ENCODE data around the gene MAP4K3.

MAP4K3 gene

DNA sequence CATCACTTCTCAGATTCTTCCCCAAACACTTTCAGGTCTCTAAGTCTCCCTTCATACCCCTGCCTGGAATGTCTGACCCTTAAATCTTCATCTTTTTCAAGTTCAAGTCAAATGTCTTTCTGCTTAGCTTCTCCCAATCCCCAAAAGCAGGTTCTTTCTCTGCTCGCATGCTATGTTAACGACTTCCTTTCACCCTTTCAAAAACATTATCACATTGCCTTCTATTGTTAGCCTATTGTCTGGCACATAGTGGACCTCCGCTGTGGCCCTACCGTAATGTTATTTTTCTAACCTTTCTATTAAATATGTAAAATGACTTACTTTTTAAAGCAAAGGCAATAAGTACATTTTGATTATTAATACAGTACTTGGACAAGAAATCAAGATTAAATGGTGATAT is 195.5 kb downstream of the MAP4K3 start:
- DNase-seq (ENCODE audit: low spot score): no peak

DNA sequence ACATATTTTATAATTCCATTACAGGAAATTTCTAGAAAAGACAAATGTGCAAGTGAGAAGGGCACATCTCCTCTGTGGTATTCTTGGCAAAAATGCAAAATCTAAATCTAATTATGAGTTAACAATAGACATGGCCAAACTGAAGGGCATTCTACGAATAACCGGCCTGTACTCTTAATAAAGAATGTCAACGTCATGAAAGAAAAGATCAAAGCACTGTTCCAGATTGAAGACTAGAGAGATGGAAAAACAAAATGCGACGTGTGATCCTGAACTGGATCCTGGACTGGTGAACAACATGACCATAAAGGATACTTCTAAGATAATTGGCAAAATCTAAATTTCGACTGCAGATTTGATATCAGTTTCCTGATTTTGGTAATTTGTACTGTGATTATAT is 196.3 kb downstream of the MAP4K3 start:
- DNase-seq (ENCODE audit: low spot score): no peak

DNA sequence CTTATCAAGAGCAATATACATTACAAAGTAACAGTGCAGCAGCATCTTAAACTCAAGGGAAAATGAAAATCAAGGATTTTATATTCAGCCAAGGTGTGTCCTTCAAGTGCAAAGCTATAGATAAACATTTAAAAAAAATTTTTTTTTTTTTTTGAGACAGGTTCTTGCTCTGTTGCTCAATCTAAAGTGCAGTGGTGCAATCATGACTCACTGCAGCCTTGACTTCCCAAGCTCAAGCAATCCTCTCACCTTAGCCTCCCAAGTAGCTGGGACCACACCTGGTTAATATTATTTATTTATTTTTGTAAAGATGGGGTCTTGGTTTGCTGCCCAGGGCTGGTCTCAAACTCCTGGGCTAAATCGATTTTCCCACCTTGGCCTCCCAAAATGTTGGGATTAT is 202.3 kb downstream of the MAP4K3 start:
- no peak for DNase-seq (ENCODE audit: low spot score)

DNA sequence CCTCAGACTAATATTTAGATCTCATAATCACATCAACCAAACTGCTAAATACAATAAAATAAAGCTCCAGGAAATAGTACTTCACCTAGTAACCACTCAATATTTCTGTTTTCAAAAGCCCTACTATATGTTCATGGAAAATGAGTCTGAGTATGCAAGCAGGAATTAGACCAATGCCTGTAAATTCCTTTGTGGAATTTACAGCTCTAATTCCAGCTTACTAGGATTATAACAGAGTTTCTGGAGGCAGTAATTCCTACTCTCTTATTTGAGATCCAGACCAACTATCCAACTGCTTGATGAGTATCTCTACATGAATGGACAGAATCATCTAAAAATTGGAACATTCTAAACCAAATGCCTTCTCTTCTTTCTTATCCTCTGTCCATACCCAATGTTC is 204.9 kb downstream of the MAP4K3 start:
- no peak for DNase-seq (ENCODE audit: low spot score)

DNA sequence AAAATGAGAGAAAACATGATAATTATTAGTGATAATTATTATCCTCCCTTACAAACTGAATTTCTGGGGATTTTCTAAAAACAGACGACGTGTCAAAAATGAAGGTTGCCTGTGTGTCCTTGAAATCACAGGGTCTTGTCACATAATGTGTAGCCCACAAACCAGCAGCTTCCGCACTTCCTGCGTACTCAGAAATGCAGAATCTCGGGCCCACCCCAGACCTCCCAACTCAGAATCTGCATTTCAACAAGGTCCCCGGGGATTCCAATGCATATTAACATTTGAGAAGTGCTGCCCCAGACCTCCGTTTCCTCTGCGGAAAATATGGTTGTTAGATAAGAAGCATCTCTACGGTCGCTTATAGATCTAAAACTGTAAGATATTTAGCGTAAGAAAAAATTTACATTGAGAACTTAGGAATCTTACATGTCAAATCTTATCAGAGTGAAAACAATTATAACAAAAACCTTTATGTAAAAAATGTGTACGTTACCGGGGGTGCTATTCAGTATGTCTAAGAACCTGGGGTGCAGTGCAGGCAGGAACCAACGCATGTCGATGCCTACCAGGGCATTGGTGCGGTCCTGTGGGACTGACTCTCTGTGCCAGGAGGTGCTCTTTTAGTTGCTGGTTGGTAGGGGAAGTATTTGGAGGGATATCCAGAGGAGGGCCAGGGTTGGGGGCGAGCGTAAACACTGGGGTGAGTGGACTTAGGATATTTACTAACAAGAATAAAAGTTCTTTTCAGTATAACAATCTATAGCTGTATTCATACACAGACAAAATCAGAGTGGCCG is 208.5 kb downstream of the MAP4K3 start:
- DNase-seq (ENCODE audit: low spot score): no peak

DNA sequence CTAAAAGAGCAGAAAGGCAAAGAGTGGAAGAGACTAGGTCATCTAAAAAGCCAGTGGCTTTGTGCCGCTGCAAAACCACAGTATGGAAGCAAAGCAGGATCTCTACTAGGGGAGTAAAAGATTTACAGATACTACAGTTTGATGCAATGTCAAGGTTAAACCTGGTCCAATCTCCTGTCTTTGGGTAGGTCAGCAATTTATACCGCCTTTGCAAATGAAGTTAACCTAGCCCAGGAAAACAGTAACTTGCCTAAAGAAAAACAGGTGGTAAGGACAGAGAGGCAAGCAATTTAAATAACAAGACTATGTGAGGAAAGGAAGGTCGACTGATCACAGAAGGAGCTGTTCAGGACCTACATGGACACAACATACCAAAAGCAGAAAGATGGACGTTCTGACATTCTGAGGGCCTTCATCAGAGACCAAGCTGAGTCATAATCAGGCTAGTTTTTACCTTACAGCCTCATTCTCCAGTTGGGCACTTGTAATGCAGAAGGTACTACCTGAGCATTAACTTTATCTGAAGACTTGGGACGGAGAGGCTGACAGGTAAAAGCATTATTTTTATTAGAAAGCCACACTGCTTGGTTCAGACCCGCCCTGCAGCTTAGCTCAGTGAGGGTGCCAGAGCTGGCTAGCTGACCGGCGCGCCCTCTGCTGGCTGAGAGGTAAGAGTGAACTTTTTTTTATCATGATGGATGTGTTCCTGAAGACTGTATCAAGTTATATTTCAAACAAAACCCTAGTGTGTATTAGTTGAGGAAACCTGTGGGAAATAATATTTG is 209.3 kb downstream of the MAP4K3 start:
- peak; percentile 73 for DNase-seq (ENCODE audit: low spot score)

DNA sequence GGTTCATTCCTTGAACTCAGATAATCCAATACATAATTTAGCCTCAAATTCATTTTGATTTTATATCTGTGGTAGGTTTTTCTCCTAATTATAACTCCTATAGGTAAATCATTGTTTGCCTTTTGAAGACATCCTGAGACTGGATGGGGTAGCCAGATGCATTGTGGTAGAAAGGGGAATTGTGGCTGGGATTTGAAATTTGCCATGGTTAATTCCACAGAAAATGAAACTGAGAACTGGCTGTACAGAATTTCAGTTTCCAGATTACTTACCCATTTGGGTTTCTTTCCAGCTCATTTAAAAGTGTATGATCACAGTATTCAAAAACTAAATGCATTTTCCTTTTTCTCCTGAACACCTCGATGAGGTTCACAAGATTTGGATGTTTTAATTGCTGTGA is 211.5 kb downstream of the MAP4K3 start:
- DNase-seq (ENCODE audit: low spot score): no peak

DNA sequence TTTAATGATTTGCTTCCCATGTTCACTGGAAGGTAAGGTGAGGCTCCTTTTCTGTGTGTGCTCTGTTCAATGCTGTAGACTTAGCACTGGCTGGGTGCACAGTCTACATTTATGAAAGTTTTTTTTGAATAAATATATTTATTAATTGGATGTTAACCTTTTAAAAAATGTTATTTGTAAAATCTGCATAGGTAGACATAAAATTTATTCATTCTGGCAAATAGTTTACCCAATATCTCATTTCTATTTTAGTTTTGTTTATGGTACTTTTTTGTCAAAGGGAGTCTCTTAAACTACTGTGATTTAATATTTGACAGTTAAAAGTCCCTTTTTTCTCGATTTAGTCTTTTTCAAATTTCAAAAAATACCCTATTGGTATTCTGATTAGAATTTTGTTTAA is 213.2 kb downstream of the MAP4K3 start:
- DNase-seq (ENCODE audit: low spot score): no peak

DNA sequence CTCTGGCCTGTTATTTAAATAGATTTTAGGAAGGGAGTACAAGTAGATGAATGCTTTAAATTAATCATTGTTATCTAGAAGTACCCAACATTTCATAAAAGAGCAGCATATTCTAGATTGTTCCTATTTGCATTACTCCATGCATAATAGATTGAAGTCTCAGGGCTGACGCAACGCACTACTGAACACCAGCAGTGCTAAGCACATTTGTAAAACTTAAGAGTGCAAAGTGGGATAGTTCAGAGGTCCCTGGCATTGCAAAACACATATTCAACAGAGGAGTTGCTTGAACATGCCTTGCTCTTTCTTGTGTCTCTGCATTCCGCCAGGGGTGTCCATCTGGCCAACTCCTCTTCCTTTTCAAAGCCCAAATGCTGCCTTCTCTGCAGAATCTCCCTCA is 215.6 kb downstream of the MAP4K3 start:
- no peak for DNase-seq (ENCODE audit: low spot score)

DNA sequence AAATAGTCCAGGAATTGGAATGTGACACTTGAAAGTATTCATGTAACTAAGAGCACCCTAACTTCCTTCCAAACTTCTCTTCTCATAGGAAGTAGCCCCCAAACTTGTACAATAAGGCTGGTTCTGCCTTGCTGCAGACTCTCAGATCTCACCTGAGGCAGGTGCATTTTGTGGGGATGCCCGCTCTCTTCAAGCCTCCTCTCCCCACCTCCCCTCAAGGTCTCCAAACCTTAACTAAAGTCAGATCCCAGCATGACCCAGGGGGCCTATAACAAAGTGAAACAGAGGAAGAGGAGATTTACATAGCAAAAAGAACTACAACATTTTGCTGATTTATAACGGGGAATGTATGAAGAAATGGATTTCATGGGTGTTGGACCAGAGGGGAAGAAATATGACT is 216.9 kb downstream of the MAP4K3 start:
- no peak for DNase-seq (ENCODE audit: low spot score)

DNA sequence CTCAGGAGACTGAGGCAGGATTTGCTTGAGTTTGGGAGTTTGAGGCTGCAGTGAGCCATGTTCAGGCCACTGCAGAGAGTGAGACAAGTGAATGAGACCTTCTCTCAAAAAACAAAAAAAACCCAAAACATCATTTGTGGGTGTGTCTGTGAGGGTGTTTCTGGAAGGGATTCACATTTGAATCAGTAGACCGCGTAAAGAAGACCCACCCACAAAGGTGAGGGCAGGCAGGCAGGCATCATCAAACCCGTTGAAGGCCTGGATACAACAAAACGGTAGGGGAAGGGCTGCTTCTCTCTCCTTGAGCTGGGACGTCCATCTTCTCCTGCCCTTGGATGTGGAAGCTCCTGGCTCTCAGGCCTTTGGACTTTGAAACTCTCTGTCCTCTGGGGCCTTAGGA is 218.7 kb downstream of the MAP4K3 start:
- no peak for DNase-seq (ENCODE audit: low spot score)

DNA sequence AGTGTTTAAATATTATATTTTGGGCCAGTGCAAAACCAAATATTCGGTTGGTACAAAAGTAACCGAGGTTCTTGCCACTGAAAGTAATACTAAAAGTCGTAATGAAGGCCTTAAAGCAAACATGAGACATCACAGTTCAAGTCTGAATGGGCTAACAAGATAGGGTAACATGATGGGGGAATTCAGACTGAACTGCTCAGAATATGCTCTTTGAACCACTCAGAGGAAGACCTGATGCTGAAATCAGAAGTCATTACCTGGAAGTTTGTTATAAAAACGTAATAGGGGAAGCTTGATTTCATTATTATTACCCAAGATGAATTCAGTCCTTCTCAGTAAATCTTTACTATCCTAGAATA is 219.9 kb downstream of the MAP4K3 start:
- no peak for DNase-seq (ENCODE audit: low spot score)

DNA sequence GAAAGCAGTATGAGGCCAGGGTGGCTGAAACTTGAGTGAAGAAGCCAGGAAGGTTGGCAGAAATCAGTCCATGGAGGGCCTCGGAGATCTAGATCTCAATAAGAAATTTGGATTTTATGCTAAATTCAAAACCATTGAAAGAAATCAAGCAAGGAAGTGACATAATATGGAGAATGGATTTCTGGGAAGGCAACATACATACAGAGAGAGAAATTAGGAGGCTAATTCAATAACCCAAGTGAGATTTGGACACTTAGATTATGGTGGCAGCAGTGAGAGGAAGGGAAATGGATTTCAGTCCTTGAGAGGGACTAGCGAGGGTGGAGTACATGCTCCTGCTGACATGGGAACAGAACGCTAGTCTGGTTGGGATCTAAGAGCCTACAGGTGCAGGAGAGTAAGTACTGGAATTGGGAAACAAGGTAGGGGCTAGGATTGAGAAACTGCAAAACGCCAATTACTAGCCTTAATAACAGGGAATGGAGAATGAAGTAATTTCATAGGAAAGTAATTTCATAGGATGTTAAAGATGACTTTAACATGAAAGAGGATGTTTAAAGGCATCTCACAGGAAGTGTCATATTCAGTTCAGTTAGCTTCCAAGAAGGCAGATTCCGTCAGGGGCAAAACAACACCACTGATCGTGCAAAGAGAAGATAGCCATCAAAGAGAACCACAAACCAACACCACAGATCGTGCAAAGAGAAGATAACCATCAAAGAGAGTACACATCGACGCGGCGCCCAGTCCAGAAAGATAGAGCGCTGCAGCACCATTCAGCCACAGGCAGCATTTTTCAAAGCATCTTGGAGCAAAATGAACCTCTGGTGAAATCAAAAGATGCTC is 220.5 kb downstream of the MAP4K3 start:
- no peak for DNase-seq (ENCODE audit: low spot score)

DNA sequence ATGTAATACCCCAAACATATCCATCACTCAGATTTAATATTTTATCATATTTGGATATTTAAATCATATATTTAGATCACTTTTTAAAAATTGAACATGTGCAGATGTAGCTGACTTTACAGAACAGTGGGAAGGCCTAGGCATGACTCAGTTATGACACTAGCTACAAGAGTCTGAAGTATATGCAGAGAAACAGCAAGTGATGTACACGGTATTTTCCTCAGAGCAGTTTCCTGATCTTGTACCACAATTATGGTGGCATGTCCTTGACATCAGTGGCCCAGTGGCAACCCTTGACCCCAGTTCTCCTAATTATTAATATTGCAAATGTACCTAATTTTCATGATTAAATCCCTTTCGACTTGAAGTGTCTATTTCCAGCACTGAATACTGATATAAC is 221.5 kb downstream of the MAP4K3 start:
- no peak for DNase-seq (ENCODE audit: low spot score)

DNA sequence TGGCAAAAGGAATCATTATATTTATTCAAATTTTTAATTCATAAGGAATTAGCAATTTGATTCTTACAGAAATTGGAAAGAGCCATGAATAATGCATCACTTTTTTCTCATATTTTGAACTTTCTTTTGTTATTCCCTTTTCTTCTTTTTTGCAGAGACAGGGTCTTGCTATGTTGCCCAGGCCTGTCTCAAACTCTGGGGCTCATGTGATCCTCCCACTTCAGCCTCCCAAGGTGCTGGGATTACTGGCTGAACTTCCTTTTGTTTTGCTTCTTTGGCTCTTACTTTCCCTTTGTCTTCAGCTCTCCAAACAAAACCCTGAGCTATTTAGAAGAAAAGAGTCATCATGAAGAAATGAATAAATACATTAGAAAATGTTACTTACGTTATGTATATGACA is 224.1 kb downstream of the MAP4K3 start:
- no peak for DNase-seq (ENCODE audit: low spot score)

DNA sequence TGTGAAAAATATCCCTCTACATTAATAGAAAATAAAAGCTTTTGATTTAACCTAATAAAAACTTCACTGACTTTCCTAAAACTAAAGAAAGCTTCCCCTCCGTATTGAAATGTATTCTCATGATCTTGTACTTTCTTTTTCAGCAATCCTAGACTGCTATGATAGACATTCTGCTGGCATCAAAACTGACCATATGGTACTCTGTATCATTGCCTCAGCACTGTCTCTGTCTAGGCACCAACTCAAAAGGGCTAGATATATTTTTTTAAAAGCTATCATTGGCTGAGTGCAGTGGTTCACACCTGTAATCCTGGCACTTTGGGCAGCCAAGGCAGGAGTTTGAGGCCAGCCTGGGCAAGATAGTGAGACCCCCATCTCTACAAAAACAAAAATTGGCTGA is 226.2 kb downstream of the MAP4K3 start:
- no peak for DNase-seq (ENCODE audit: low spot score)

DNA sequence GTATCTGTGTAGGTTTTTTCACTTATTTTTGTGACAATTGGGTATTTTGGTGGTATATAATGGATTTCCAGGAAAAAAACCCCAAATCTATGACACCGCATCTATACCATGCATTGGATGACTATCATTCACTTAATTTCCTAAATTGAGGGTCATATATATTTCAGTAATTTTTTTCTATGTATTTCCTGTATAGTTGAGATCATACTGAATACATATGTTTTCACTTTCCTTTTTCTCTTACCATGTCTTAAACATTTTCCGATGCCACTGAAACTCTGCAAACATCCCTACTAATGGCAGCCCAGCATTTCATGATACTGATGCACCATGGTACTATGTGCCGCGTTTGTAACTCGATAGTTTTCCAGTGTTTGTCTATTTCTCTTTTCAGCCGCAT is 233.7 kb downstream of the MAP4K3 start:
- no peak for DNase-seq (ENCODE audit: low spot score)

DNA sequence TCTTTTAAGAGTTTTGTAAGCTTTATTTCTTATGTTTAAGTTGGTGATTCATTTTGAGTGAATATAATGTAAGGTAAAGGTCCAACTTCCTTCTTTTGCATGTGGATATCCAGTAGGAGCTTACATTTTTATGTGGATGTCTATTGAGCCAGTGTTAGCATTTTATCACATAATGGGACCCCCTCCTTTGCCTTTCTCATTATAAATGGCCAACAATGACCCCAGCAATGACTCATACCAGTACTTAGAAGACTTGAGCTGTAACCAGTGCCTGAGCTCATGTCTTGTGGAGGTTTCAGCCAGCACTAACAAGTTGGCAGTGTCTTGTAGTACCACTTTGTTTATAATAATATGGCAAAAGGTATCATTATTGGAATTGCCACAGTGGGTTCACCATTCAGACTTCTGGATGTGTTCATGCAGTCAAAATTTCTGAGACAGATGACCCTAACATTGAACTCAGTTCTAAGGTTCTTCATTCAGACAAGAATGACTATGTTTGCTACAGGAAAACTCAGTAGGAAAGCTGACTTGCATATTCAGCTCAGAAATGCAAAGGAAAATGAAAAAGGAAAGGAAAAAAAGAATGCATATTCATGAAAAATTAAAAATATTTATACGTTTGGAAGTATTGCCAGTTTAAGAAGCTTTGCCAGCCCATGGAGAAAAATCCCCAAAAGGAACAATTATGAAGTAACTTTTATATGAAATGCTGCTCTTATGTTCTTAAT is 234.3 kb downstream of the MAP4K3 start:
- DNase-seq (ENCODE audit: low spot score): no peak
